SK-MEL-5 (cell line): ENCODE results near the gene PRSS21. TPM values are rescaled to one million over a fixed set of nuclear protein-coding genes. Genes with fewer than 3 reads are reported as not detected.

Experiments used
- DNase-seq: peaks from one replicate; pipeline ENCODE4 v3.0.0-alpha.2; 2016; ENCODE audit warnings: low read depth, low spot score
- in situ Hi-C: cut with HindIII; loops from 2 replicates; pipeline ENCODE4 v1.10.0; 2016; ENCODE audit warnings: low sequenced_read_pairs, high pct_unique_total_duplicates, low pct_unique_long_range_greater_than_20kb
- total RNA-seq: library from RNA; depleted of rRNA; stranded (reverse); fragments of >200 nt; shearing (Covaris generic); gene quantifications from 2 replicates; pipeline ENCODE4 v1.2.3, GENCODE V29; 2014

PRSS21 gene
- total RNA-seq, 1 experiment from 2014 or later = not detected

DNA sequence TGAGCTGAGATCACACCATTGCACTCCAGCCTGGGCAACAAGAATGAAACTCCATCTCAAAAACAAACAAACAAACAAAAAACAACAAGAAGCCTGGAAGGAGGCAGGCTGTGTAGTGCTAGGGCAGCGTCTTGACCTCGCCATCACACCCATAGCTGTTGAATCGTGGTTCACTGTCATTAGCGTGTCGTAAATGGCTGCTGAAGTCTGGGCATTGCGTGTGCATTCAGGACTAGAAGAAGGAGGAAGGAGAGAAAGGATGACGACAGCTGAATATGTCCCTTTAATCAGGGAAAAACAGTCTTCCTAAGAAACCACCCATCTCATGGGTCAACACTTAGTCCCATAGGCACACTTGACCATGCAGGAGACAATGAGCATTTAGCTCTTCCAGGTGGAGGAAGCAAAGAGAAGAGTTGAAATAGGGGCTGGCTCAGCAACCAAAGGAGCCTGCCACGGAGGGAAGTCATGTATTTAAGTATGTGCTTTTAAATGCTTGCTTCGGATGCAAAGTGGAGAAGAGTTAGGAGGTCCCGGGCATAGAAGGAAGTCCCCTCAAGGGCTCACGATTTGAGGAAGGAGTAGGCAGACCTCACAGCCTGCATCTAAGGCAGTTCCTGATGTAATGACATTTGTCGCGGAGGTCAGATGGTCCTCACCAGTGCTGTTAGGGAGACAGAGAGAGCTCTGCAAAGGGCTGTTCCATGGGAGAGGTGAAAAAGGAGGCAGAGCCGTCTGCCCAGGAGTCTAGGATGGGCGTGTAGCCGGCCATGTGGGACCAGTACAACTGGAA, 32.1 kb downstream of the PRSS21 start:
- in situ Hi-C loops = no loop called here
- DNase-seq = no peak

DNA sequence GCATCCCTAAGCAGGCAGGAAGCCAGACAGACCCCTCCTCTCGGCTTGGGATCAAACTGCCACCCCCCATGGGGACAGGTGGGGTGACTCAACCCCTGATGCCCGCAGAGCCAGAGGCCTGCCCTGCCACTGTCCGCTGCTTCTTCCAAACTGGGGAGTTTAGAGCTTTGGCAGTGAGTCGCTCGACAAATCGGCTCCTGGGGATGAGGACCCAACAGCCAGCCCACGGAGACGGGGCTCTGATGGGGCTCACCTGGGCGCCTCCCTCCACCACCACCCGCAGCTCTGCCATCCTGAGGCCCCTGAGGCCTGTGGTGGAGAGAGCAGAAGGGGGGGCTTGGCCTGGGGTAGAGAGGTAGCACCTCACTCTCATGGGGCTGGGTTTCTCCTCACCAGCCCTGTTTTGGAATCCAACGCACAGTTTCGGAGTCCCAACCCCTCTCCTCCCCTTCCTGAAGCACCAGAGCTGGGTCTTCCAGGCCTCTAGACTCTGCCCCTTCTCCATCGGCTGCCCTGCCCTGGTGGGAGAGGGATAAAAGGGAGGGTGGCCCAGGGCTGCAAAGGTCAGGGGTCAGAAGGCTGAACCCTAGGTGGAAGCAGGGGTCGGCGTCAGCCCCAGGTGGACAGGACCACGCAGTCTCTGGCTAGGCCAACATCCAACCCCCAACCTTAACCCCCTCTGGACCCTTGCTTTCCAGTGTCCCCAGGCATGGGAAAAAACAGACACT, 35.1 kb downstream of the PRSS21 start:
- in situ Hi-C loops = no loop called here

DNA sequence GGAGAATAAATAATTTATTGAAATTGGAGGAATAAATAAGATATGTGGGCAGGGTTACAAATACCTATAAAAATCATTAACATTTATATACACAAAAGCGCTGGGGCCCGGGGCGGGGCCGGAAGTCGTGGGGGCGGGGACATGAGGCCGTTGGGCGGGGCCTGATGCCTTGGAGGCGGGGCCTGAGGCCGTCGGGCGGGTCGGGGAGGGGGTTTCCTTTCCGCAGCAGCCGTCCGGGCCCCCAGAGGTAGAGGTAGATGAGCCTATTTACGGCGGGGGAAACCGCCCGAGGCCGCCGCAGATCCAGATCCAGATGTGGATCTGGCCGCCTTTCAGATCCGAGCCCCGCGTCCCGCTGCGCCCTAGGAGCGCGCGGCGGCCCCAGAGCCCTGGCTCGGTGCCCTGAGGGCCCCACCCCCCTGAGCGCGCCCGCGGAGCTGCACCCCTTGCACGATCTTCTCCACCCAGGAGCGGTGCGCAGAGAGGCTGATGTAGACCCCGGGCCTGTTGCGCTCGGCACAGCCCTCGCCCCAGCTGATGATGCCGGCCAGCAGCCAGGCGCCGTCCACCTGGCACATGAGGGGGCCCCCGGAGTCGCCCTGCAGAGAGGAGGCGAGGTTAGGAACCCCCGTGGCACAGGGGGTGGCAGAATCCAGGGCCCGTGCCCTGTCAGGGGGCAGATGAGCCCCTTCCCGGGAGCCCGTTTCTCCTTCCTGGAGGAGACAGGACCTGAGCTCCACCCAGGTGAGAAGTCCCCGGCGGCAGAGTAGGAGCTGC, 35.9 kb downstream of the PRSS21 start:
- DNase-seq = no peak
- in situ Hi-C loops = no loop called here

More for the DNA sequence above, 35.1 kb downstream of the PRSS21 start:
- no peak for DNase-seq

DNA sequence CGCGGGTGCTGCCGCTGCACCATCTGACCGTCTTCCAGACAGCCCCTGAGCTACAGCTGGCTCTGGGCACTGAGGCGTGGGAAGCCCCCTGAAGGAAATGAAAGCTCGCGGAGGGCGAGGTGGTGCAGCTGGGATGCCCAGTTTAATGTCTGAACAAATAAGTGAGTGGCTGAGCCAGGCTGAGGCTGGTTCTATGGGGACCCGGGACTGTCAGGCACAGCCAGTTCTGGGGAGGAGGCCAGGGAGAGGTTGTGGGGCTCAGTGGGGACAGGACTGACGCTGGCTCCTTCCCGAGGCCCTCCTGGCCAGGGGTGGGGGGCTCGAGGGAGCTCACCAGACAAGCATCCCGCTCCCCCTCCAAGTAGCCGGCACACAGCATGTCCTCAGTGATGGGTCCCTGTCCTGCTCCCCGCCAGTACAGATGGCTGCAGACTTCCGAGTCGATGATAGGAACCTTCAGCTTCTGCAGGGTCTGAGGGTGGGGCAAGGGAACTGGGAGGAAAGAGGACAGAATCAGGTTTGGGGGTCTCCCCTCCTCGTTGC, 36.6 kb downstream of the PRSS21 start:
- no peak for DNase-seq
- in situ Hi-C loops = no loop called here

GRCh38 chr16:2854700-2855309, 37.8 kb downstream of the PRSS21 start:
- in situ Hi-C loops = no loop called here
- DNase-seq = peak; percentile 22

GRCh38 chr16:2855536-2855935, 38.5 kb downstream of the PRSS21 start:
- no peak for DNase-seq
- in situ Hi-C loops = no loop called here

GRCh38 chr16:2856061-2856670, 39.1 kb downstream of the PRSS21 start:
- in situ Hi-C loops = no loop called here
- peak; percentile 32 for DNase-seq

DNA sequence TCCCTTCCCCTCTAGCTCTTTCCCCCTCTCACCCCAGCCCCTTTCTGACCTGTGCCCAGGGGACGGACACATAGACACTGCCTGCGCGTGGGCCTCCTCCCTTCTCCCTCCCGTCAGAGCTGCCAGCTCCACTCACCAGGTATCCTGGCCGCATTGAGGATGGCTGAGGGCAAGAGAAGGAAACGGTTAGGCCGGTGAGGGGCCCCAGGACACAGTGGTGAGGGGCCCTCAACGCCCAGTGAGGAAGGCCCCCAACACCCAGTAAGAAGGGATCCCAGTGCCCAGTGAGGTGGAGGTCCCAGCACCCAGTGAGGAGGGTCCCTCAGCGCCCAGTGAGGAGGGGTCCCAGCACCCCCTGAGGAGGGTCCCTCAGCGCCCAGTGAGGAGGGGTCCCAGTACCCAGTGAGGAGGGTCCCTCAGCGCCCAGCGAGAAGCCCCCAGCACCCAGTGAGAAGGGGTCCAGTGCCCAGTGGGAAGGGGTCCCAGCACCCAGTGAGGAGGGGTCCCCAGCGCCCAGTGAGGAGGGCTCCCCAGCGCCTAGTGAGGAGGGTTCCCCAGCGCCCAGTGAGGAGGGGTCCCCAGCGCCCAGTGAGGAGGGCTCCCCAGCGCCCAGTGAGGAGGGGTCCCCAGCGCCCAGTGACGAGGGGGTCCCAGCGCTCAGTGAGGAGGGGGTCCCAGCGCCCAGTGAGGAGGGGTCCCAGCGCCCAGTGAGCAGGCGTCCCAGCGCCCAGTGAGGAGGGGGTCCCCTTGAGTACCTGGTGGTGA, 39.8 kb downstream of the PRSS21 start:
- DNase-seq = no peak
- in situ Hi-C loops = no loop called here

- DNase-seq = no peak
- in situ Hi-C loops = no loop called here
Observed at GRCh38 chr16:2857451-2858244, 40.6 kb downstream of the PRSS21 start, which contains the start of gene PRSS22. Gene PRSS22, minus strand, starts transcription at chr16:2858170. Its CDS starts 66 bp downstream, at chr16:2858104.

DNA sequence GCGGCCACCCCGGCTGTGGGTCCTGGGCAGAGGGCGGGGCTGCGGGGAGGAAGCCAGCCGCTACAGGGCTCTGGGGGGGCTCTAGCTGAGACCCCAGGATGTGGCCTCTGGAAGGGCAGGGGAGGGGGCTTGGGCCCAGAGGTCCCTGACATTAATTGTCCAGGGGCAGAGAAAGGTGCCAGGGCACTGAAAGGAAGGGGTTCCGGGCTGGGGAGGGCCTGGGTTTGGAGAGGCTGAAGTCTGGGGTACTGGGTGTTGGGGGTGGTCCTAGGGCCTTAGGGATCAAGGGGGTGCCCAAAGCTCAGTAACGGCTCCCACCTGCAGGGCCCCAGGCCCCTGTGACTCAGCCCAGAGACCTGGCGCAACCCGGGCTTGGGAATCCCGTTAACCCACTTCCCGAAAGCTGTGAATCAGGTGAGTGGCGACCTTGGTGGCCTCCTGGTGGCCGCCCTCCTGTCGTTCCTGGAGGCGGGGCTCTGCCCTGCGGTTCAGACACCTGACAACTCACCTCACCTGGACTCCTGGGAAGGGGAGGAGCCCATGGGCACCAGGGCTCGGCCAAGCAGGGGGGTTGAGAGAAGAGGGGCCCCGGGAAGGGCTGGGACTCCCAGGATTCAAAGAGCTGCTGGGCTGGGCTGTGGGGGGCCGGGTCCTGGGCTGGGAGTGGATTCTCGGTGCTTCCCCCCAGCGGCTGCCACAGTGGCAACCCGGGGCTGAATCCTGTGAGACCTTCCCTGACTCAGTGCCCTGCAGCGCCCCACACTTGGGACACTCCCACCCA, 41.4 kb downstream of the PRSS21 start:
- in situ Hi-C loops = no loop called here
- DNase-seq = no peak

- in situ Hi-C loops = no loop called here
- no peak for DNase-seq
Observed at GRCh38 chr16:2859686-2860265, 42.7 kb downstream of the PRSS21 start.

DNA sequence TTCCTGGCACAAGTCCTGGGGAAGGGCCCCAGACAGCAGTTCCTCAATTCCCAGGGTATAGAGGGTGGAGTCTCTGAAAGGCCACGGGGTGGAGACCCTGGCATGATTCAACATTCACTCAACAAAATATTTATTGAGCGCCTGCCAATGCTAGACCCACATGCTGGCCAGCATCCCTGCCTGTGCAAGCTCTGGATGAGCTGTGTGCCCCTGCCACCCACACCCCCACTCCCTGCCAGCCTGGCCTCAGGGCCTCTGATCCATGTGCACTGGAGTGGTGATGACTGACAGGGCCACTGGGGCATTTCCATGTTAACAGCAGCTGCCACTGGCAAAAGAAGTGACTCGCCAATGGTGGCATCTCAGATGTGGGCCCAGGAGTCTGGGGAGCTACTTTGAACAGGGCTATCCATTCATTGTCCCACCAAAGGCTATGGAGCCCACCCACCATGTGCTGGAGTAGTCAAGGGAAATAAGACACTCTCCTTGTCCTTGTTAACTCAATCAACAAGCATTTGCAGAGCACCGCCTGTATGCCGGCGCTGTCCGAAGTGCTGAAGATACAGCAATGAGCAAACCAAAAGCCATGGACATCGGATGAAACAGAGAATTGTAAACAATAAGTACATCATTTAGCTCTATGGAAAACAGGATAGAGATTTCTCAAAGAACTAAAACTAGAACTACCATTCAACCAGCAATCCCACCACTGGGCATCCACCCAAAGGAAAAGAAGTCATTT, 44.0 kb downstream of the PRSS21 start:
- in situ Hi-C loops = no loop called here
- DNase-seq = no peak

DNA sequence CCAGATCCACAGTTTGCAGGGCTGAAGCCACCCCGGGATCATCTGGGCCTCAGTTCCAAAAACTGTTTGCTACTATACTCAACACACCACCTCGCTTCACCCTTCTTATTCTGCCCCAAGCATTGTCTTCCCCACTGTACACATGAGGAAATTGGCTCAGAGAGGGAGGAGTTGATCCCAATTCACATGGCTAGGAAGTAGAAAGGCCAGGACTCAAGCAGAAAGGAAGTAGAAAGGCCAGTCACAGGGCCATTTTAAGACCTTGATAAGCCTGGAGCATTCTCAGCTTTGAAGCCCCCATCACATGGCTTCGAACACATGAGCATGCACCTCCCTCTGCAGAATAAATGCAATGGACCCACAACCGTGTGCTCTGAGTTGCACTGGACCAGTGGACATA, 48.6 kb downstream of the PRSS21 start:
- in situ Hi-C loops = no loop called here
- DNase-seq = peak; percentile 13

GRCh38 chr16:2866431-2866830, 49.4 kb downstream of the PRSS21 start:
- in situ Hi-C loops = no loop called here
- no peak for DNase-seq
